Pons (tissue), 1 donor: ENCODE measurements around the gene CHMP3.
A peak's percentile ranks its signal among the peaks of the same experiment; 100 is the strongest.

Source experiments
- DNase-seq: peaks from one replicate; pipeline ENCODE4 v3.0.0-alpha.2; 2016; ENCODE audit warnings: low spot score

Gene CHMP3

GRCh38 chr2:86466306-86466705 lies 96.9 kb downstream of the CHMP3 start:
- DNase-seq, result no peak

- DNase-seq, result no peak
Observed at GRCh38 chr2:86464652-86465051, 98.6 kb downstream of the CHMP3 start.

- DNase-seq, result no peak
Observed at GRCh38 chr2:86461042-86461743, 102.0 kb downstream of the CHMP3 start.

GRCh38 chr2:86455181-86455580 lies 108.1 kb downstream of the CHMP3 start:
- no peak for DNase-seq

- DNase-seq, result no peak
Observed at GRCh38 chr2:86454238-86454637, 109.0 kb downstream of the CHMP3 start.

GRCh38 chr2:86453836-86454235 lies 109.4 kb downstream of the CHMP3 start:
- peak; percentile 53 for DNase-seq
